Measurements from ENCODE around the gene GARIN5A.

GRCh38 chr19:50490411-50490811 is 13.8 kb upstream of the GARIN5A start:
- TF ChIP-seq CTCF (IDR thresholded peaks at IDR 0.05) (no peak), POLR2AphosphoS5 (IDR thresholded peaks at IDR 0.05) (no peak), POLR2A (IDR thresholded peaks at IDR 0.05) (no peak)
